Measurements from ENCODE around the gene RCBTB1.

The RCBTB1 gene

DNA sequence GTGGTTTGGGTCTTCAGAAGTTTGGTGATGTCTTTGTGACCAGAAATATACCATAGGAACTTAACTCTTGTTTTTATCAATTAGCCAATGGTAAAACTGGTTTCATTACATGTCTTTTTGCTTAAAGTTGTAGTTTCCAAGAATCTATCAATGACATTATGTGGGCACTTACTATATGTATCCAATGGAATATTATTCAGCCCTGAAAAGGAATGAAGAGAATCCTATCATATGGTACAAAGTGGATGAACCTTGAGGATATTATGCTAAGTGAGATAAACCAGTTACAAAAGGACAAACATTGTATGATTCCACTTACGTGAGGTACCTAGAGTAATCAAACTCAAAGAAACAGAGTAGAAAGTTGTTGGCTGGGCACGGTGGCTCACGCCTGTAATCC is 26.4 kb downstream of the RCBTB1 start:
- no peak for DNase-seq (ENCODE audit: low spot score)

DNA sequence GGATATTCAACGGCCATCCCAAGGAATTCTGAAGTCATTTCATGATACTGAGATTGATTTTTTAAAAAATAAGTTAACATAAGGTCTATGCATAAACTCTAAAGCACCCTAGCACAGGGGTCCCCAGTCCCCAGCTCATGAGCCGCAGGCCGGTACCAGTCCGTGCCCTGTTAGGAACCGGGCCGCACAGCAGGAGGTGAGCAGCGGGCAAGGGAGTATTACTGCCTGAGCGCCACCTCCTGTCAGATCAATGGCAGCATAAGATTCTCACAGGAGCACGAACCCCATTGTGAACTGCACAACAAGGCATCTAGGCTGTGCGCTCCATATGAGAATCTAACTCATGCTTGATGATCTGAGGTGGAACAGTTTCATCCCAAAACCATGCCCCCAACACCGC is 31.0 kb downstream of the RCBTB1 start:
- DNase-seq (ENCODE audit: low spot score) = no peak

DNA sequence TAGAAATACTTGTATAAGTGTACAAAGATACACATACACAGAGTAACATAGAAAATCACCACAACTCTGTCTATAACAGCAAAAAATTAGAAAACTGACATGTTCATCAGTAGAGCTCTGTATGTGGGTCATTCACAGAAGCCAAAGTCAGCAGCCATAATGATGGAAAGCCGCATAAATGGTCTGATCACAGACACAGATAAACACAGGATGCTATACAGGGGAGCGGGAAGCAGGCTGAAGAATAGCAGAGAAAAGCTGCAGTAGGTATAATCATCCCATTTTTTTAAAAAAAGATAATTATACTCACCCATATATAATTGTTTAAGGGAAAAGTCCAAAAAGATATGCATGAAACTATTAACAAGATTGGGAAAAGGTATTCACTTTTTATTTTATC is 31.5 kb downstream of the RCBTB1 start:
- no peak for DNase-seq (ENCODE audit: low spot score)

DNA sequence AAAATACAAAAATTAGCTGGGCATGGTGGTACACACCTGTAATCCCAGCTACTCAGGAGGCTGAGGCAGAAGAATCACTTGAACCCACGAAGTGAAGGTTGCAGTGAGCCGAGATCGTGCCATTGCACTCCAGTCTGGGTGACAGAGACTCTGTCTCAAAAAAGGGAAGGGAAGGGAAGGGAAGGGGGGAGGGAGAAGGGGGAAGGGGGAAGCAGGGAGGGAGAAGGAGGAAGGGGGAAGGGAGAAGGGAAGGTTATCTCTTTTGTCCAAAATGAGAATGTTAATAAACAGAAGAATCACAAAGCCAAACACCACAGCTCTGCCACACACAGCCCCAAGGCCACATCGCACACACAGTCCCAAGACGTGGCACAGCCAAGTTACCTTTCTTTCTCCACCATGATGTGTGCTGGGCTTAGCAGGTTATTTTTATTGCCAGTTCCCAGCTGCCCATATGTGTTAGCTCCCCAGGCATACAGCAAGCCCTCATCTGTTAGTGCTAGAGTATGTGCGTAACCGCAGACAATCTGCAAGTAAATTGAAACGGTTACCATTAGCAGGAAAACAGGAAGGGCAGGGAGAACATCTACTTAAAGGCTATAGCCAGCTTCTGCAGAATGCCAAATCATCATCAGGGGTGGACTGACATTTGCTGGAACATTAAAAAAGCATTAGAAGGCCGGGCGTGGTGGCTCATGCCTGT is 34.3 kb downstream of the RCBTB1 start:
- no peak for DNase-seq (ENCODE audit: low spot score)

DNA sequence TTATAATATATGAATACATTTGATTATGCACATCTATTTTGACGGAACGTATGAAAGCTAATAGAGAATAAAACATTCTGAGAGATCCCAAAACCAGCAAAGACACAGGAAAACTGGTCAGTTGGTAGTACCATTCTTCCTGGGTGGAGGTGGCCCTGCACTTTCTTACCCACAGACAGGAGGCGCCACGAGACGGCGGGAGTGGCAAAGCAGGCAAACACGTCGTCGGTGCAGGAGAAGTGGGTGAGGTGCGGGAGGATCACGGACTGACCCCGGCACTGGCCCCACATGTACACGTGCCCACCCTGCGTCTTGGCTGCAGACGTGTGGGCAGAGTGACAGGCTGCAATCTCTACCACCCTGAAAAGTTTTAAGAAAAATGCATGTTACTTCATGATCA is 36.1 kb downstream of the RCBTB1 start:
- DNase-seq (ENCODE audit: low spot score) = no peak

DNA sequence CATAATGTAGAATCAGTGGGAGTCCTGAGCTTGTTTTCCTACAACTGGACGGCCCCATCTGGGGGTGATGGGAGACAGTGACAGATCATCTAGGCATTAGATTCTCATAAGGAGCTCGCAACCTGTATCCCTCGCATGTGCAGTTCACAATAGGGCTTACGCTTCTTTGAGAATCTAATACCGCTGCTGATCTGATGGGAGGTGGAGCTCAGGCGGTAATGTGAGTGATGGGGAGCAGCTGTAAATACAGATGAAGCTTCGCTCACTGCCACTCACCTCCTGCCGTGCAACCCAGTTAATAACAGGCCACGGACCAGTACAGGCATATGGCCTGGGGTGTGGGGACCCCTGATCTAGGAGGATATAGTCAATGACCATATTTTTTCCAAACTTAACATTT is 38.8 kb downstream of the RCBTB1 start:
- no peak for DNase-seq (ENCODE audit: low spot score)

DNA sequence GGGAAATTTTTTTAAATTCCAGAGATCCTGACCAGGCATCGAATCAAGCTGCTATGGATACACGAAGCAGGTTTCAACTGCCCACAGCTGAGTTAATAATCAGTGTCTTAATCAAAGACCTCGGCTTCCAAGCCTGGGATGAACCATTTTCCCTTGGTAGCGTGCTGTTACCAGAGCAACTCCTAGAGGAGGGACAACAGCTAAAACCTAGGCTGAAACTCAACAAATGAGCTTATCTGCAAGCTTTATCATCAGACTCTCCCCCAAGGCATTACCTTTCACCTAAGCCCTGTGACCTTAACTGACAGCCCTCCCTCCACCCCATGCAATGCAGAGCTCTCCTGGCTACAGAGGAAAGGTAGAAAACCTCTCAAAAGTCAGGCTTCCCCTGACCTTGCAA is 39.7 kb downstream of the RCBTB1 start:
- DNase-seq (ENCODE audit: low spot score) = no peak

DNA sequence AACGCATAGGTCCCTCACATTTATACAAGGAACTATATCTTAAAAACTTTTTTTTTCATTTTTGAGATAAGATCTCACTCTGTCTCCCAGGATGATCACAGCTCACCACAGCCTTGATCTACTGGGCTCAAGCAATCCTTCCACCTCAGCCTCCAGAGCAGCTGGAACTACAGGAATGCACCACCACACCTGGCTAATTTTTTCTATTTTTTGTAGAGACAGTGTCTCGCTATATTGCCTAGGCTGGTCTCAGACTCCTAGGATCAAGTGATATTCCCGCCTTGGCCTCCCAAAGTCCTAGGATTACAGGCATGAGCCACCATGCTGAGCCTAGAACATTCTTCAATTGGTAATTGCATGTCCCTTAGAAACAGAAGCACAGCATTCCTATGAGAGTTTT is 41.7 kb downstream of the RCBTB1 start:
- no peak for DNase-seq (ENCODE audit: low spot score)

DNA sequence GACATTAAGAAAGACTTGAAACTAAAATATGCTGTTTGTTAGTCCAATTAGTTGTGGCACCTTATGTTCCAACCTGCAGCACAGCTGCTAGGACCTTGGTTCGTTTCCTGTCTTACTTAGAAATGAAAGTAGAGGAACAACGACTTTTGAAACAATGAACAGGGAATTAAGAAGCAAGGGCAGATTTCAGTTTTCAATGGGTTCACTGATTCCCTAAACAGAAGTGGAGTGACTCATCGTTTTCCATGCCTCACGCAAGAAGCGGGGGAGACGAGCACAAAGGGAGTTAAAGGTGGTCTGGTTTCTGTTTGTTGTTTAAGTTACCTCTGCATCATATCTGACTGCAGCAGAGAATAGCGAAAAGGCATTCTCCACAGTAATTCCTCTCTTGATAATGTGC is 44.8 kb downstream of the RCBTB1 start:
- no peak for DNase-seq (ENCODE audit: low spot score)

DNA sequence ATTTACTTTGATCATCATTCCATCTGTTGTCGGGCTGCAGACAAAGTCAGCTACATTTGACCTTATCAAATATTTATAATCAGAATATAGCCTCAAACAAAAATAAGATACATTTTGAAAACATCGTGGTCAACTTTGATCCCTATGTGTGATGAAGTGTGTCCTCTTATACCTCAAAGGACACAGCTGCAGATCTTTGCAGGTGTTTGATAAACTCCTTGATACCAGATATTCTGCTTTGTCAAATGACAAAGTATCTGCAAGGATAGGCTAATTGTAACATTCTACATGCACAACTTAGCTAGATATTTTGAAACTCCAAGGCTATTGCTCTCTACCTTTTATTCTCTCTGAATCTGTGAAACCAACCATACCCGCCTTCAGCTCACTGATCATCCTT is 45.6 kb downstream of the RCBTB1 start:
- DNase-seq (ENCODE audit: low spot score) = no peak

DNA sequence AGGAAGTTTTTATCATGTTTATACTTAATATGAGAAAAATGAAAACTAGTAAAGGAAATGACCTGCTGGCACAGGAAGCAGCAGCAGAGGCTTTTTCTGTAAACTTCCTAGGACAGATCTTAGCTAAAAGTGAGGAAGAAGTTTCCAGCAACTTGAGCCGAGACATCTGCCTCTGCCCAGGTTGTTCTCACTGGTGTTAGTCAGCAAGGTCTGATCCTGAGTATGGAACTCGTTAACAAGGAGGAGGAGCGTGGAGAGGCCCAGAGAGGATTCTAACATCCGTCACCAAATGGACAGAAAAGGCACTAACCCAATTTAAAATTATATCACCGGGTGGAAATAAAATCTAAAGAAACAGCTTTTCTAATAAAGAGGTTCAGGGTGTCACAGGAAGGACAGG is 46.0 kb downstream of the RCBTB1 start:
- no peak for DNase-seq (ENCODE audit: low spot score)

DNA sequence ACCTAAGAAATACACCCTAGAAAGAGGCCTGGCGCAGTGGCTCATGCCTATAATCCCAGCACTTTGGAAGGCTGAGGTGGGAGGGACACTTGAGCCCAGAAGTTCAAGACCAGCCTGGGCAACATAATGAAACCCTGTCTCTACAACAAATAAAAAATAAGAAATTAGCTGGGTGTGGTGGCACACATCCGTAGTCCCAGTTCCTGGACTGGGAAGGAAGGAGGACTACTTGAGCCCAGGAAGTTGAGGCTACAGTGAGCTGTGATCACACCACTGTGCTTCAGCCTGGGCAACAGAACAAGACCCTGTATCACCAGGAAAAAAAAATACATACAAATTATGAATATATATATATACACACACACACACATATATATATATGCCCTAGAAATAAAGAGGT is 47.0 kb downstream of the RCBTB1 start:
- DNase-seq (ENCODE audit: low spot score) = no peak

DNA sequence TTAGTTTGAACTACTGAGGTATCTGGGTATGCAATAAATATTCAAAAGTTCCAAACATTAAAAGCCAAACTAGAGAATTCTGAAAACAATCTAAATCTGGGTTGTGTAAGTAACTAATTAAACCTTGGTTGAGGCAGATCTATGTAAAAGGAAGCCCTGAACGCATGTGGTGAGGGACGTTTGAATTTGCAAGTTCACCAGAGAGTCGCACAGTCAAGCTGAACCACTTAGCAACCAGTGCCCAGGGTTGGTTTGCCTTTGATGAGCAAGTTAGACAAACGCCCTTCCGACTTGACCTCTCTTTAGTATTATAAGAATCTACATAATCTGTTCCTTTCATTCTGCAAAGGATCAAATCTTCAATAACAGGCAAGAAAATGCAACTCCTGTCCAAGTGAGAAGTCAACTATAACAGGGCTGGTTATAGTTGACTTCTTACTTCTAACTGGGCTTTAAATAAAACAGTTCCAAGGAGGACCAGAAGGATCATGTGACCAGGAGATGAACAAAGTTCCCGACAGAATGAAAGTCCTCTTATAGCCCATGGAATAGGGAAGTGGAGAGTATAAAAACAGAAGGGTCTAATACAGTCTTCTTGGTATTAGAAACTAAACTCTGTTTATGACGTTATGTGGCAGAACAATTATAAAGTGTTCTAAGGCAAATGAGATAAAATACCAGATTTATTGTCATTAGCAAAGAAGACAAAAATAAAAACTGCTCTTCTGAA is 49.0 kb downstream of the RCBTB1 start:
- no peak for DNase-seq (ENCODE audit: low spot score)

DNA sequence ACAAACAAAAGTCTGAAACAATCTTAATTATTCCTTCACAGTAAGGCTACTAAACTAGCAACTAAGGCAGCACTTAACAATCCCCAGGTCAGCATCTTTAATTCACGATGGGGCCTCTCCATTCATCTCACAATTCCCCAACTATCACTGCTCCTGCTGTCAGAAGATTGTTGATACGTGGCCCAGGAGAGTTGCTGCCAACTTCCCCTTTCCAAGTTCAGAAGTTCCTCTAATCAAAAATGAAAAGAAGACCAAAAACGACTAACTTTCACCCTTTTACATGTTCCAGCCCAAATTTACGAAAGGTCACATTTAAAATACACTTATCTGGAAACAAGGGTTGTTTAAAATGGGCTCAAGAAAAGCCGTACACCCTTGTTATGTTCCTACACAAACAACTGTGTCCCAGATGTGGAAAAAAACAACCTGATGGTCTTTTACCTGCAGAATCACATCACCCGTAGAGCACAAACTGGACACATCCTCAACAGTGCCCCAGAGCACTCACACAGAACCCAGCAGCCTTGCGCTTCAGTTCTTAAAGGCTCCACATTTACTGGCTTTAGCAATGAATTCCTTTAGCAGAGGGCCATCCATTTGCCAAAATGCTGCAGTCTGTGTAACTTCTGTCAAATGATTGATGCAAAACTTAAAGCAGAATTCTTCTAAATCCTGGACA is 51.6 kb downstream of the RCBTB1 start:
- no peak for DNase-seq (ENCODE audit: low spot score)

DNA sequence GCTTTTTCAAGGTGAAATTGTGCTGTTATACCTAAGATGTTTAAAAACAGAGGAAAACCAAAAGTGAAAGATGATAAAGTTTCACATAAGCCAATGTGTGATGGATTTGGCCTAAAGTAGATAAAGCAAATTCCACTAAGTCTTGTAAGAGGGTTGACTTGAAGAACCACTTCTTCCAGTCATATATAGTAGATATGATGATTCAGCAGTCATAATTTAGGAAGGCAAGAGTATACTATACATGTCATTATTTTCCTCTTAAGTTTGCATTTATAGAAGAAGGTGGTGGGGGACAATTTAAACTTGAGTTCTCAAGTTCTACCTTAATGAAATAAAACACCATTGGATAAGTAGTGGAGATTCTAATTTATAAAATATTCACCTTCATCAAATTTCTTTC is 52.3 kb downstream of the RCBTB1 start:
- DNase-seq (ENCODE audit: low spot score) = no peak

DNA sequence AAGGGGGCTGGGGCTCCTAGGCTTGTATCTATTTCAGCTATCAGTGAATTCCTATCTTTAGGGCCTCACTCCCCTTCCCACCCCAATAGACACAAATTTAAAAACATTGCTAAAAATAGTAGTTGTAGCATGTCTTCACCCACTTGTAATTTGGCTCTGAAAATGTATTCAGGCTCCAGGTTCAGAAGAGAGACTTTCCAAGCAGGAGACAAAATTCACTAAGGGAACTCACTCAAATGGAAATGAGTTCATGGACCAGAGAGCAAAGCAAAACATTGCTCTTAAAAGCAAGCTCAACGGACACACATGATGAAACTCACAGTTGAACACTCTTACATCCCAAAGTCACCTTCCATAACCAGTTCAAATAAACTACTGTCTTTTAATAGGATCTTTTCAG is 52.8 kb downstream of the RCBTB1 start:
- DNase-seq (ENCODE audit: low spot score) = no peak

DNA sequence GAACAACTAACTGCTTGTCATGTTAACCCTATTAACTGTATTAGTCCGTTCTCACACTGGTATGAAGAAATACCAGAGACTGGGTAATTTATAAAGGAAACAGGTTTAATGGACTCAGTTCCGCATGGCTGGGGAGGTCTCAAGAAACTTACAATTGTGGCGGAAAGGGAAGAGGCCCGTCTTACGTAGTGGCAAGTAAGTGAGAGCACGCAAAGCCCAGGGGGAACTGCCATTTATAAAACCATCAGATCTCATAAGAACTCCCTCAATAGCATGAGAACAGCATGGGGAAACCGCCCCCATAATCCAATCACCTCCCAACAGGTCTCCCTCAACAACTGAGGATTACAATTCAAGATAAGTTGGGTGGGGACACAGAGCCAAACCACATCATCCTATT is 54.9 kb downstream of the RCBTB1 start:
- no peak for DNase-seq (ENCODE audit: low spot score)

DNA sequence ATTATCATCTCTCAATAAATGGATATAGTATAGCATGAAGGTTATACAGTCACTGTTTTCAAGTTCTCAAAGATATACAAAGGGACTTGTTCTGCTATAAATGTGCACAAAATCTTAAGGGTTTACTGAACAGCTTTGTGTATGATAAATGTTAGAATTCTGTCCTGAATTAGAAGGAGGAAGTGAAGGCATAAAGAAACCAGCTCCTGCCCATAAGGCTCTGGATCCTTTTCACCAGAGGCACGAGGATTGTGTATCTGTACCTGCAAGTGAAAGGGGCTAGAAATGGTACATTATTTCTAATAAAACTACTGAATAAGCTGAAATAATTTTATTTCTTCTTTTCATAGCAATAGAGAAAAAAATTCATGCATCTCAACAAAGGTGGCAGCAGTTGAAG is 57.2 kb downstream of the RCBTB1 start:
- no peak for DNase-seq (ENCODE audit: low spot score)

DNA sequence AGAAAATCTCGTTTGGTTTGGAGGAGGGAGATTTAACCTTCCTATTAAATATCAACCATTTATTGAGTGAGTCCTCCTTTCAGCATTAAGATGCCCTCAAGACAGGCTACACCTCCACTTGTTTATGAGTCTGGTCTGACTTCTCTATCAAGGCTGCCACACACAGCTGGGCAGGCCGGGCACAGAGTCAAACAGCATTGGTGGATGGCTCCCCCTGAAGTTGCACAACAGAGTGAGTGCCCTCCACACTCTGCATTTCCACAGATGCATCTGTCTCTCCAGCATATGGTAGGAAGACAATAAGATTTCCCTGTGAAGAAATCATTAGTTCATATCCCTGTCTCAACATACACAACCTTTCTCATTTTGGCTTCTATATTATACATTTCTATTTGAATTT is 58.2 kb downstream of the RCBTB1 start:
- no peak for DNase-seq (ENCODE audit: low spot score)

DNA sequence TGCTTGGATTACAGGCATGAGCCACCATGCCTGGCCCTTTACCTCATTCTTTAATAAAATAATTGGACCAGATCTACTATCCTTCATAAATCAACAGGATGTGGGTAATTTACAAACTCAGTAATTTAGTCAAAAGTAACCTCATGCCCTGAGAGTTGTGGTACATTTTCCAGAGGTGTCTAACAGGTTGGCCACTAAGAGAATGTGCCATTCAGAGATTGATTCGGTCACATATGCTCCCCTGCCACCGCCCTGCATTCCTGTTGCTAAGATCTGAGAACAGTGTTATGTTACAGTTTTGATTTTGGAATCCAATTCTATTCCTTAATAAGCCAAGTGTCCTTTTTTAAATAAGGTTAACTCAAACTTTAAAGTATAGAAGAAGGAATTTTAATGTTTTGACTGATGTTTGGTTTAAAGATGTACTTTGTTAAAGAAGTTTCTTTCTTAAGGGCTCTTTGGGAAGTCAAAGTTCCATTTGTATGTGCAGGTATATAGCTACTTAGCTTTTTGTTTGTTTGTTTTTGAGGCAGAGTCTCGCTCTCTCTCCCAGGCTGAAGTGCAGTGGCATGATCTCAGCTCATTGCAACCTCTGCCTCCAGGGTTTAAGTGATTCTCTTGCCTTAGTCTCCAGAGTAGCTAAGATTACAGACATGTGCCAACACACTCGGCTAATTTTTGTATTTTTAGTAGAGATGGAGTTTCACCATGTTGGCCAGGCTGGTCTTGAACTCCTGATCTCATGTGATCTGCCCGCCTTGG is 60.4 kb downstream of the RCBTB1 start:
- DNase-seq (ENCODE audit: low spot score) = no peak

DNA sequence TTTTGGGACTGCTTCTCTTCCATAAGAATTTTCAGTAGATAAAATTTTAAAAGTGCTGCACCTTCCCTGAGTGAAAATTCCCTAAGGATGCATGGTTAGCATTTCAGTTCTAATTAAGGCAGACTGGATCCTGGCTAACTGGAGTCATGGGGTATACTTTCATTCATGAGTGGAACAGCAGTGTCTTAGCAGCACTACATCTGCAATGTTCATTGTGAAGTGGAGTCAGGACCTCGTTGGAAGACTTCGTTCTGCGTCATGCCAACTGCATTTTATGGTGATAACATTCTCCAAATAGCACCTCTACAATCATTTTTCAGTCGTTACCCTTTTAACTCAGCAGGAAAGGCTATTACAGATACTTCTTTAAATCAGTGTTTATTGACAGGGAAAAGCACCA is 64.1 kb downstream of the RCBTB1 start:
- no peak for DNase-seq (ENCODE audit: low spot score)

DNA sequence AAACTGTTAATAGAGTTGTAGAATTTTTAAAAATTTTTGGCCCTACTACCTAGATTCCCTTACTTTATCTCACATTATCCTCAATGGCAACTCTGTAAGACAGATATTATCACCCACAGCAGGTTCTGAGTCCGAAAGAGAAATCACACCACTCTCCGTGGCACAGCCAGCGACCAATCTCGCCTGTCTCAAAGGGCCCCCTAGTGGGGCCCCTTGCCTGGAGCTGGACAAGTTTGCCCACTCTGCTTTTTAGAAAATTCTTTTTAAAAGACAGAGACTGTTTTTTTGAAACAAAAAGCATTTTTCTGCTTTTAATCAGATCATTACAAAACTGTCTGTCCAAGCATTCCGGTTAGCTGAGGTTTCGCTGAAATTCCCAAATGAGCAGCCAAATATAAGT is 67.9 kb downstream of the RCBTB1 start:
- no peak for DNase-seq (ENCODE audit: low spot score)

DNA sequence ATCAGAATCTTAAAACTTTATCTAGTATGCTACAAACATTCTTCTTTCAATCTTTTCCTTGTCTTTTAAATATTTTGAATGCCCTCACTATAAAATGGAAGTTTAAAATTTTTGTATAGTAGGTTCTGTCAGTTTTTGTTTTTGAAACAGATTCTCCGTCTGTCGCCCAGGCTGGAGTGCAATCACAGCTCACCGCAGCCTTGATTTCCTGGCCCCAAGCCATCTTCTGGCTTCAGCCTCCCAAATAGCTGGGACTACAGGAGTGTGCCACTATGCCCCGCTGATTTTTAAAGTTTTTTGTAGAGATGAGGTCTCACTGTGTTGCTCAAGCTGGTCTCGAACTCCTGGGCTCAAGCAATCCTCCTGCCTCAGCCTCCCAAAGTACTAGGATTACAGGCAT is 68.9 kb downstream of the RCBTB1 start:
- no peak for DNase-seq (ENCODE audit: low spot score)
